ENCODE measurements around the gene NCOA1. TPM values are rescaled to one million over a fixed set of nuclear protein-coding genes. Genes with fewer than 3 reads are reported as not detected.
"Not testable (repeated sequence)": the region's sequence is repeated elsewhere in the genome, so short reads cannot be mapped to it uniquely, and the experiment has no call there.

NCOA1 gene
- total RNA-seq, 1 experiment from 2014 or later = 10.9 TPM

GRCh38 chr2:24675338-24675737 lies 184.3 kb downstream of the NCOA1 start:
- no peak for DNase-seq (ENCODE audit: extremely low read depth, low read depth)

GRCh38 chr2:24676493-24676892 lies 185.4 kb downstream of the NCOA1 start:
- no peak for DNase-seq (ENCODE audit: extremely low read depth, low read depth)

GRCh38 chr2:24678066-24678465 lies 187.0 kb downstream of the NCOA1 start:
- DNase-seq (ENCODE audit: extremely low read depth, low read depth) = not testable (repeated sequence)

DNA sequence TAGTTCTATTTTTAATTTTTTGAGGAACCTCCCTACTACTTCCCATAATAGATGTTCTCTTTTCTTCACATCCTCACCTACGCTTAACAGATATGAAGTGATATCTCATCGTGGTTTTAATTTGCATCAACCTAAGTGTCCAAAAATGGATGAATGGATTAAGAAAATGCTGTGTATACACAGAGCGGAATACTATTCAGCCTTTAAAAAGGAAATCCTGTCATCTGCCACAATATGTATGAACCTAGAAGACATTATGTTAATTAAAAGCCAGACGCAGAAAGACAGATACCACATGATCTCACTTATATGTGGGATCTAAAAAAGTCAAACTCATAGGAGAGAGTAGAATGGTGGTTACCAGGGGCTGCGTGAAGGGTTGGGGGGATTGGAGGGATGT lies 189.1 kb downstream of the NCOA1 start:
- DNase-seq (ENCODE audit: extremely low read depth, low read depth) = no peak

DNA sequence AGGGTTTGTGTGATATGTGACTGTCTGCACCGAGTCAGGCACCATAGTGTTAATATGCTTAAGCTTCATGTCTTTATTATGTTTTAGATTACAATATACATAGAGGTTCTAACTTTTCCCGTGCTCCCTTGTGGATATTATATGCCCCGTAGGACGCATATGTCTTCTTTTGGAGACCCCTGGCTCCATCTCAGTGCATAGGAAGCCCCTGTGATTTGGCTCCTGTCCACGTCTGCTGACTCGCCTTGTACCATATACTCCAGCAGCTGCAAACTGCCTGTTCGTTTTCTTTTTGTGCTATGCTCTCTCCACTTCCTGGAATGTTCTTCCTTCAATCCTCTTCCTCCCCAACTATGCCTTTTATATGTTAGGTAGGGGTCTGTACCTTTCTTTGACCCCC lies 191.2 kb downstream of the NCOA1 start:
- no peak for DNase-seq (ENCODE audit: extremely low read depth, low read depth)

GRCh38 chr2:24683408-24683807 lies 192.4 kb downstream of the NCOA1 start:
- no peak for DNase-seq (ENCODE audit: extremely low read depth, low read depth)

GRCh38 chr2:24690524-24690923 lies 199.5 kb downstream of the NCOA1 start:
- no peak for DNase-seq (ENCODE audit: extremely low read depth, low read depth)

- no peak for DNase-seq (ENCODE audit: extremely low read depth, low read depth)
Measured at GRCh38 chr2:24691806-24692205, 200.8 kb downstream of the NCOA1 start.

GRCh38 chr2:24697792-24698191 lies 206.7 kb downstream of the NCOA1 start:
- no peak for DNase-seq (ENCODE audit: extremely low read depth, low read depth)

DNA sequence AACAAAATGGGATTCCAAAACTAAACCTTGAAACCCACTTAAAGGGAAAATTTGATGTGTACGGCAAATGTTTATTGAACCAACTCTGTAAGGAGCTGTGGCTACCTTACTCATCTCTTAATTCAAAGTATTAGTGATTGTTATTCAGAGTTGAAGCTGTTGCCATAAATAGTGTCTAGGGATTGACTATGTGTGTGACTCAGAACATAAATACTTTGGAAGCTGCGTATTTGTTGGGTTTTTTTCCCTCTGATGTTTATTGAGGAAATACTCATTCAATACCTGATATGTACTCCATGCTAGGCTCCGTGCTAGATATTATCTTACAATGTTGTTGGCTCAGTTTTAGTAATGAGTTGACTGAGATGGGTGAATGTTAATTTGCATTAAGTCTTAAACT lies 211.7 kb downstream of the NCOA1 start:
- no peak for DNase-seq (ENCODE audit: extremely low read depth, low read depth)

GRCh38 chr2:24704692-24705091 lies 213.6 kb downstream of the NCOA1 start:
- no peak for DNase-seq (ENCODE audit: extremely low read depth, low read depth)

GRCh38 chr2:24707143-24707542 lies 216.1 kb downstream of the NCOA1 start:
- no peak for DNase-seq (ENCODE audit: extremely low read depth, low read depth)

GRCh38 chr2:24708537-24709152 lies 217.6 kb downstream of the NCOA1 start:
- DNase-seq (ENCODE audit: extremely low read depth, low read depth) = no peak

GRCh38 chr2:24710806-24711205 lies 219.8 kb downstream of the NCOA1 start:
- DNase-seq (ENCODE audit: extremely low read depth, low read depth) = no peak

DNA sequence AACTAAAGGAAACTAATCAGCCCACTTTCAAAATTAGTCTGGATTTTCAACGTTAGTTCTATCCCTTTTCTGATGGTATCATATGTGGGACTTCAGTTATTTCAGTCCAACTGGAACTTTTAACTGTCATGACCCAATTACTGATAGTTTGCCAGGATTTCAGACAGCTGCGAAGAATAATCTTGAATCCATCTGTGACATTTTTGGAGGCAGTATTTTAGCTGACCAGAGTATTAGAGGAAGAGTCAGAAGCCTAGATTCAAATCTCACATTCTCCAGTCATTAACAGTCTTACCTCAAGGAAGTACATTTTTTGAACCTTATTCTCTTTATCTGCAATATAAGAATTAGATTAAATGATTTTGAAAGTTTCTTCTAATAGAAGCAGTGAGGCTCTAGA lies 220.8 kb downstream of the NCOA1 start:
- DNase-seq (ENCODE audit: extremely low read depth, low read depth) = no peak

GRCh38 chr2:24712296-24712695 lies 221.2 kb downstream of the NCOA1 start:
- DNase-seq (ENCODE audit: extremely low read depth, low read depth) = no peak

- DNase-seq (ENCODE audit: extremely low read depth, low read depth) = no peak
Measured at GRCh38 chr2:24717263-24717951, 226.4 kb downstream of the NCOA1 start.

DNA sequence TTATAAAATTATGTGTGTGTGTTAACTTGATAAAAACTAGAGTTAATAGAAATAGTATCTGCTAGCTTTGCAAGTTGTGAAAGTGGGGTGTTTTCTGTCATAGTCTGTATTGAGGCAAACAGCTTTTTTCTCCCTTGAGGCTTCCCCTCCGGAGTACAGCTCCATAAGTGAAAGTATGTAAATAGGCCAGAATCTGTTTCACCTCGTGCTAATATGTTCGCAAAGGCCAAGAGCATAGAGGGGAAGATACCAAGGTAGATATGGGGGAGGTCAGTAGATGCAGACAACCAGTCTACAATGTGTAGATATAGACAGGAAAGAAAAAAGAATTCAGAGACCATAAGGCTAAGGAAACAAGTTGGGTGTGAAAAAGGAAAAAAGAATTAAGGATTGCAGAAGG lies 229.3 kb downstream of the NCOA1 start:
- DNase-seq (ENCODE audit: extremely low read depth, low read depth) = no peak

GRCh38 chr2:24721470-24721869 lies 230.4 kb downstream of the NCOA1 start:
- DNase-seq (ENCODE audit: extremely low read depth, low read depth) = no peak

GRCh38 chr2:24722141-24722790 lies 231.2 kb downstream of the NCOA1 start:
- no peak for DNase-seq (ENCODE audit: extremely low read depth, low read depth)

- DNase-seq (ENCODE audit: extremely low read depth, low read depth) = no peak
Measured at GRCh38 chr2:24723191-24723590, 232.1 kb downstream of the NCOA1 start.

DNA sequence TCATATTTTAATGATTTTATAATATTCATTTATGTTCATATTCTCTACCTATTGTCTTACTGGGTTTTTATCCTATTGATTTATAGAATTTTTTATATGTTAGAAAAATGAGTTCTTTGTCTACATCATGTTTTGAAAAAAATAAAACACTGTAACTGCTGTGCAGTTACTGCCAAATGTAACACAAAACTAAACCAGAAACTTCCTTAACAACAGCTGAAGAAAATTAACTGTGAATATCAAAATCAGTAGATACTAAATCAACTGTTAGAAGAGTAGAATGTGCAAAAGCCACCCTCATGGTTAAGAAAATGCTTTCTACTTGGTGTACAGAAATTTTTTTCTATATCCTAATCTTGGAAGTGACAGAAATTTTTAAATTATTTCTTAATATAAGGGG lies 232.6 kb downstream of the NCOA1 start:
- DNase-seq (ENCODE audit: extremely low read depth, low read depth) = no peak
